GM23248 (cell line): ENCODE measurements around the gene RICTOR. TPM values are rescaled to one million over a fixed set of nuclear protein-coding genes. Genes with fewer than 3 reads are reported as not detected.
A peak's percentile ranks its signal among the peaks of the same experiment; 100 is the strongest.

Source experiments
- DNase-seq: peaks from one replicate; pipeline ENCODE4 v3.0.0-alpha.2; 2015
- H2AFZ ChIP-seq: fragments of 200-600 bp; sonication (generic); 2 replicates; pipeline ENCODE4 v1.6.1; 2016; ENCODE audit warnings: antibody characterized with exemption
- H3F3A ChIP-seq: fragments of 200-600 bp; sonication (generic); 2 replicates; pipeline ENCODE4 v1.6.1; 2016; ENCODE audit warnings: mild to moderate bottlenecking, antibody characterized with exemption, mixed run types; ENCODE audit not compliant: insufficient read depth
- H3K27ac ChIP-seq: fragments of 200-600 bp; sonication (generic); 2 replicates; pipeline ENCODE4 v1.5.1; 2016; ENCODE audit warnings: mild to moderate bottlenecking
- H3K27me3 ChIP-seq: fragments of 200-600 bp; sonication (generic); replicated peaks from 2 replicates; pipeline ENCODE4 v1.6.1; 2016; ENCODE audit warnings: mild to moderate bottlenecking; ENCODE audit not compliant: insufficient read depth
- H3K36me3 ChIP-seq: fragments of 200-600 bp; sonication (generic); 2 replicates; pipeline ENCODE4 v1.6.1; 2016; ENCODE audit warnings: low read depth, mild to moderate bottlenecking
- H3K4me1 ChIP-seq: fragments of 200-600 bp; sonication (generic); 2 replicates; pipeline ENCODE4 v1.6.1; 2016; ENCODE audit warnings: mild to moderate bottlenecking; ENCODE audit not compliant: insufficient read depth
- H3K4me2 ChIP-seq: fragments of 200-600 bp; sonication (generic); one replicate; pipeline ENCODE4 v1.6.1; 2016; ENCODE audit warnings: mild to moderate bottlenecking; ENCODE audit not compliant: unreplicated experiment
- H3K4me3 ChIP-seq: fragments of 200-600 bp; sonication (generic); 2 replicates; pipeline ENCODE4 v1.5.1; 2016; ENCODE audit warnings: mild to moderate bottlenecking
- H3K79me2 ChIP-seq: fragments of 200-600 bp; sonication (generic); 2 replicates; pipeline ENCODE4 v1.6.1; 2016; ENCODE audit warnings: mild to moderate bottlenecking; ENCODE audit not compliant: insufficient read depth
- H3K9ac ChIP-seq: fragments of 200-600 bp; sonication (generic); 2 replicates; pipeline ENCODE4 v1.6.1; 2016; ENCODE audit warnings: mild to moderate bottlenecking
- H3K9me2 ChIP-seq: fragments of 200-600 bp; sonication (generic); 2 replicates; pipeline ENCODE4 v1.6.1; 2016; ENCODE audit warnings: mixed run types, mild to moderate bottlenecking, moderate library complexity; ENCODE audit not compliant: insufficient read depth
- H3K9me3 ChIP-seq: fragments of 200-600 bp; sonication (generic); one replicate; pipeline ENCODE4 v1.6.1; 2017; ENCODE audit warnings: low read depth
- H4K20me1 ChIP-seq: fragments of 200-600 bp; sonication (generic); 2 replicates; pipeline ENCODE4 v1.6.0; 2016; ENCODE audit not compliant: insufficient read depth
- EZH2 ChIP-seq: fragments of 200-600 bp; sonication (generic); IDR thresholded peaks from 2 replicates; pipeline ENCODE4 v1.6.1; 2018; ENCODE audit warnings: antibody characterized with exemption, mild to moderate bottlenecking; ENCODE audit not compliant: insufficient read depth, poor library complexity, severe bottlenecking
- EZH2phosphoT487 ChIP-seq: fragments of 200-600 bp; sonication (generic); IDR thresholded peaks from 2 replicates; pipeline ENCODE4 v1.6.1; 2018; ENCODE audit warnings: antibody characterized with exemption, moderate library complexity, mild to moderate bottlenecking, low read depth; ENCODE audit not compliant: insufficient read depth
- WGBS, 2 experiments: methylation state at CpG; one replicate each; pipeline ENCODE4 v1.1.6; 2015 to 2017; ENCODE audit warnings: low lambda C conversion rate in 2 of 2, low coverage in 1 of 2; ENCODE audit errors: missing lambda C conversion rate in 2 of 2; 5-methylcytosine and 5-hydroxymethylcytosine counted together
- in situ Hi-C: fragments of 300-500 bp; cut with MboI; formaldehyde crosslinking; loops from 2 replicates; pipeline ENCODE4 v1.15.0; 2020
- polyA plus RNA-seq: library from polyadenylated mRNA; unstranded; fragments of >200 nt; fragmentation: Nextera tagmentation; extraction: Ambion mirVana; gene quantifications from 2 replicates; pipeline ENCODE4 v1.2.1, GENCODE V29; 2016
- total RNA-seq: library from RNA; depleted of rRNA; stranded (reverse); fragments of >200 nt; shearing (Covaris generic); gene quantifications from 2 replicates; pipeline ENCODE4 v1.2.3, GENCODE V29; 2014

Gene RICTOR
- total and polyA plus RNA-seq, 2 experiments from 2014 or later = 5.7 to 12.5 TPM

DNA sequence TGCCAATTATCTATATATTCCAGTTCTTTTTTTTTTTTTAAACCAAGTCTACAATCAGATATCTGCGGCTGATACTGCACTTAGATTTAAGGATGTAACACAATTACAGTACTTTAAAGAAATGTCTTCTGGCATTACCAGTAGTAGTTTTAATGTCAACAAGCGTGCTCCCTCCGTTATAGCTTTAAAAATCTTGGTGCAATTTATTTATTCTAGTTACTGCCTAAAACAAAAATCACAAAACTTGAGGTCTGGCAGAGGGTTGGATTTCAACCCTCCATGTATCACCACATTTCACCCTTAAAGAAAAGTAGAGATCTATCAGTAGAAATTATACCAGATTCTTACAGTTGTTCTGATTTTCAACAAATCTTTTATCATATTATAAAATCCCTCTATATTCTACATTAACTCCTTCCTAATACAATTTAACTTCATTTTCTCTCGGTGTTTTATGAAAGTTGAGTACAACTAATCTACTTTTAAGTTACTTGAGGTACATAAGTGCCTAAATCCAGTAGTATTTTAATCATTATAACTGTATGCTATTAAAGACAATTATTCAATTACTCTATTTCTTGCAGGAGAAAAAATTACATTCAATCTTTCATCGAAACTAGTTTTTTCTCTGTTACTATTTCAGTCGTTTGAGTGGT, 2.0 kb upstream of the RICTOR start:
- Histone ChIP-seq H3K4me3 (peak overlapping the region; percentile 32; the same call in 1 of the 2 replicates), H3K79me2 (peaks cover 28% of the 10 kb centered on the region), H3K9me2 (no peaks in the 10 kb centered on the region), H3K36me3 (no peaks in the 10 kb centered on the region), H3K4me2 (peak overlapping the region; percentile 71), H3K27me3 (no peaks in the 10 kb centered on the region), H3K9ac (peak overlapping the region; percentile 8; the same call in 1 of the 2 replicates), H3K9me3 (no peaks in the 10 kb centered on the region), H2AFZ (peak overlapping the region; percentile 69), H3F3A (peaks cover 17% of the 10 kb centered on the region; the same call in 1 of the 2 replicates), H4K20me1 (no peaks in the 10 kb centered on the region; the same call in 1 of the 2 replicates), H3K4me1 (peaks cover 33% of the 10 kb centered on the region), H3K27ac (no peak overlapping the region)
- in situ Hi-C loops = no loop called here
- no peak for DNase-seq
- TF ChIP-seq EZH2phosphoT487 = no peak
- TF ChIP-seq EZH2 = no peak
- 80 to 84% methylated on average over 6 of the region's 6 CpGs for WGBS, 2 experiments

DNA sequence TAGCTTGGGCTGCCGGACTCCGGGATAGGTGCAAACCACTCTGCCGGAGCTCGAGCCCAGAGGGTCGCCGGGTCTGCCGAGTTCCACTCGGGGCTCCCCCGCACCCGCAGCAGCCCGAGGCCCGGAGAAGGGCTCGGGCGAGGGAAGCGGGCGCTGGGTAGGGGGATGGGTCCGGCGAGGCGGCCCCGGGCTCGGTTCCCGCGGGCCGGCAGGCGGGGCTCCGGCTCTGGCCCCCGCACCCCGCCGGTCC, 507 bp downstream of the RICTOR start:
- in situ Hi-C loops = no loop called here
- Histone ChIP-seq H3K4me2 (peak overlapping the region; percentile 95), H4K20me1 (no peaks in the 10 kb centered on the region; the same call in 1 of the 2 replicates)

DNA sequence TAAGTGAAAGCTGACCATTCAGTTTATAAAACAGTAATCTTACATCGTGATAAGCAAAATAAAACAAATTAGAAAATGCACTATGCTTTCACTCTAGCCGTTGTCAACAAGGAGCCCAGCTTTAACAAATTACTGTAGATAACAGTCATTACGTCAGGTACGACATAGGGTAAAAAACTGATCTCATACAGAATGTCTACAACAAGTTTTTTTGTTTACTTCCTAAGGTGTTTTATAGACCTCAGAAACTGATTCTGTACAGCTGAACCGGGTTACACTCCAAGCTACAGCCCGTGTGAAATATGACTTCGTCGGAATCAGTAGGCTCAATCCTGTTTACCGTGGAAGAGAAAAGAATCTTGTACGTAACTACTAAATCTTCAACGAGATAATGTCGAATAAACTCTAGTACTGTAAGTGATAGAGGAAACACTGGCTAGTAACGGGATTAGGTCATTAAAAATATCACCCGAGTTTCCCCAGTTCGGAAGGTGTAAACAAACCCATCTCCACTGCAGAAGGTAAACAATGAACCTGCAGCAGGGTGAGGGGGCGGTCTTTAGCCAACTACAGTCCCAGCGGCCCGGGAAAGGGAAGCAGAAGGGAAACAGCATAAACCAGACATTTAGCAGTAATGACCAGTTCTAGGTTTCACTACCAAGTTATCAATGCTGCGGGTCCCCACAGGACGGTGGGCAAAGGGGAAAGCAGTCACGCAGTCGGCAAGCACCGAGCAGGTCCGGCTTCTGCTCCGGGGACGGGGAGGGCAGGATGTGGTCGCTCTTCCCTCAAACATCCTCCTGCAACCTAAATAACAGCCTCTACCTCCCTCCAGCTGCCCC, 1.1 kb downstream of the RICTOR start:
- Histone ChIP-seq H3K79me2 (peaks cover 59% of the 10 kb centered on the region), H2AFZ (peak overlapping the region; percentile 67), H3K4me1 (peaks cover 33% of the 10 kb centered on the region), H3F3A (peaks cover 17% of the 10 kb centered on the region; the same call in 1 of the 2 replicates), H3K27me3 (no peaks in the 10 kb centered on the region), H3K9me3 (no peaks in the 10 kb centered on the region), H3K4me3 (peak overlapping the region; percentile 90), H3K9ac (peak overlapping the region; percentile 98), H3K27ac (peak overlapping the region; percentile 97), H3K4me2 (peak overlapping the region; percentile 95), H3K9me2 (no peaks in the 10 kb centered on the region), H4K20me1 (no peaks in the 10 kb centered on the region; the same call in 1 of the 2 replicates), H3K36me3 (no peaks in the 10 kb centered on the region; the same call in 1 of the 2 replicates)
- DNase-seq = peak; percentile 71
- TF ChIP-seq EZH2phosphoT487 (no peak), EZH2 (no peak)
- WGBS, 2 experiments = 4% methylated on average over 27 of the region's 27 CpGs
- in situ Hi-C loops = no loop called here

More for the DNA sequence above, 507 bp downstream of the RICTOR start:
- H3K27ac ChIP-seq = peak overlapping the region; percentile 97
- peak overlapping the region; percentile 98 for H3K9ac ChIP-seq
- no peaks in the 10 kb centered on the region for H3K9me3 ChIP-seq
- no peaks in the 10 kb centered on the region for H3K27me3 ChIP-seq
- peaks cover 53% of the 10 kb centered on the region for H3K79me2 ChIP-seq
- DNase-seq = no peak
- WGBS, 2 experiments = 0 to 2% methylated on average over 2 to 13 of the region's 29 CpGs
- H3F3A ChIP-seq = peaks cover 17% of the 10 kb centered on the region; the same call in 1 of the 2 replicates
- peak overlapping the region; percentile 90 for H3K4me3 ChIP-seq
- peak overlapping the region; percentile 67 for H2AFZ ChIP-seq
- no peaks in the 10 kb centered on the region; the same call in 1 of the 2 replicates for H3K36me3 ChIP-seq
- H3K9me2 ChIP-seq = no peaks in the 10 kb centered on the region
- H3K4me1 ChIP-seq = peaks cover 33% of the 10 kb centered on the region
- TF ChIP-seq EZH2 (no peak), EZH2phosphoT487 (no peak)

DNA sequence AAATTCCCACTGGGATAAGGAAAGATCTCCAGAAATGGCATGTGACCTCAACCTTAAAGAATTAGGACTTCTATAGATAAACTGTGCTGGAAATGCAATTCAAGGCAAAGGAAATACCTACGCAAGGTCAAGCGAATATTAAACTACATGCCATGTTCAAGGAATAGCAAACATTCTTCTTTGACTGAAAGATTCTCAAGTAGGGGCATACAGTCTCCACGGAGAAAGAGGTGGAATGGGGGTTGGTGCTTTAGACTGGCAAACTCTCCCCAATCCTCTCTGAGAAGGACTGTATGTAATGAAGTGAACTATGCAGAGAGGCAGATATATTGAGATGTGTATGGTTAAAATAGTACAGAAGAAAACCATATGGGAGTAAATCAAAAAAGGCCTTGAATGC, 6.1 kb downstream of the RICTOR start:
- H3K9me3 ChIP-seq = no peaks in the 10 kb centered on the region
- no peak overlapping the region for H3K4me2 ChIP-seq
- no peak for DNase-seq
- H3K4me3 ChIP-seq = no peak overlapping the region
- H3K27ac ChIP-seq = no peak overlapping the region
- no peaks in the 10 kb centered on the region; the same call in 1 of the 2 replicates for H4K20me1 ChIP-seq
- TF ChIP-seq EZH2phosphoT487 (no peak), EZH2 (no peak)
- no peaks in the 10 kb centered on the region for H3K27me3 ChIP-seq
- no peak overlapping the region for H3K9ac ChIP-seq
- H2AFZ ChIP-seq = no peak overlapping the region
- H3K4me1 ChIP-seq = peaks cover 30% of the 10 kb centered on the region
- no peaks in the 10 kb centered on the region for H3F3A ChIP-seq
- H3K79me2 ChIP-seq = peaks cover 100% of the 10 kb centered on the region
- 98 to 99% methylated on average over 3 of the region's 3 CpGs for WGBS, 2 experiments
- H3K9me2 ChIP-seq = no peaks in the 10 kb centered on the region
- in situ Hi-C loops = no loop called here
- no peaks in the 10 kb centered on the region; the same call in 1 of the 2 replicates for H3K36me3 ChIP-seq
